HepG2 (cell line): ENCODE data around the gene OR2V2. TPM values are rescaled to one million over a fixed set of nuclear protein-coding genes. Genes with fewer than 3 reads are reported as not detected.

Experiments used
- BRD4 ChIP-seq: sonication (generic); formaldehyde crosslinking; IDR thresholded peaks from 2 replicates; pipeline ENCODE4 v1.4.0; 2020; ENCODE audit warnings: missing genetic modification reagents
- HHEX ChIP-seq: IDR thresholded peaks from 2 replicates; pipeline ENCODE4 v1.6.1; 2016; ENCODE audit warnings: control low read depth
- MLX ChIP-seq: IDR thresholded peaks from 2 replicates; pipeline ENCODE4 v1.6.1; 2016
- NRL ChIP-seq: sonication (generic); formaldehyde crosslinking; IDR thresholded peaks from 2 replicates; pipeline ENCODE4 v1.5.0; 2020; ENCODE audit warnings: missing genetic modification reagents, mild to moderate bottlenecking, moderate library complexity, borderline replicate concordance
- SMARCC2 ChIP-seq: fragments of 450-650 bp; IDR thresholded peaks from 2 replicates; pipeline ENCODE4 v1.6.1; 2017; ENCODE audit warnings: antibody characterized with exemption, mild to moderate bottlenecking
- TARDBP ChIP-seq: sonication (generic); formaldehyde crosslinking; IDR thresholded peaks from 2 replicates; pipeline ENCODE4 v1.8.0; 2022; ENCODE audit warnings: mild to moderate bottlenecking, missing genetic modification reagents
- TBX2 ChIP-seq: sonication (generic); formaldehyde crosslinking; IDR thresholded peaks from 2 replicates; pipeline ENCODE4 v1.5.0; 2020; ENCODE audit warnings: missing genetic modification reagents, mild to moderate bottlenecking, borderline replicate concordance
- TCF7L2 ChIP-seq: IDR thresholded peaks from 2 replicates; pipeline ENCODE4 v1.6.1; 2011; ENCODE audit warnings: mild to moderate bottlenecking, low read depth, low read length, moderate library complexity
- TRAFD1 ChIP-seq: sonication (generic); formaldehyde crosslinking; IDR thresholded peaks from 2 replicates; pipeline ENCODE4 v1.5.1; 2020; ENCODE audit warnings: missing genetic modification reagents, mild to moderate bottlenecking, borderline replicate concordance
- ZBTB26 ChIP-seq: IDR thresholded peaks from 2 replicates; pipeline ENCODE4 v1.6.1; 2016; ENCODE audit warnings: missing compliant biosample characterization, missing genetic modification reagents, borderline replicate concordance
- ZBTB4 ChIP-seq: sonication (generic); formaldehyde crosslinking; IDR thresholded peaks from 2 replicates; pipeline ENCODE4 v1.4.0; 2020; ENCODE audit warnings: missing genetic modification reagents, mild to moderate bottlenecking, borderline replicate concordance
- ZFYVE20 ChIP-seq: sonication (generic); formaldehyde crosslinking; IDR thresholded peaks from 2 replicates; pipeline ENCODE4 v1.8.0; 2023; ENCODE audit warnings: low read depth, mild to moderate bottlenecking, moderate library complexity, missing genetic modification reagents, borderline replicate concordance
- ZNF136 ChIP-seq: sonication (generic); formaldehyde crosslinking; IDR thresholded peaks from 2 replicates; pipeline ENCODE4 v1.8.1; 2022; ENCODE audit warnings: low read depth, mild to moderate bottlenecking, moderate library complexity, missing genetic modification reagents
- ZNF30 ChIP-seq: sonication (generic); formaldehyde crosslinking; IDR thresholded peaks from 2 replicates; pipeline ENCODE4 v1.5.0; 2020; ENCODE audit warnings: mild to moderate bottlenecking, missing genetic modification reagents
- ZNF552 ChIP-seq: sonication (generic); formaldehyde crosslinking; IDR thresholded peaks from 2 replicates; pipeline ENCODE4 v1.9.0; 2022; ENCODE audit warnings: missing genetic modification reagents, mild to moderate bottlenecking, borderline replicate concordance
- ZNF557 ChIP-seq: sonication (generic); formaldehyde crosslinking; IDR thresholded peaks from 2 replicates; pipeline ENCODE4 v1.4.0; 2020; ENCODE audit warnings: missing genetic modification reagents
- ZNF652 ChIP-seq: IDR thresholded peaks from 2 replicates; pipeline ENCODE4 v1.6.1; 2016; ENCODE audit warnings: low read depth, borderline replicate concordance
- ZNF75D ChIP-seq: sonication (generic); formaldehyde crosslinking; IDR thresholded peaks from 2 replicates; pipeline ENCODE4 v1.8.1; 2023; ENCODE audit warnings: missing genetic modification reagents, mild to moderate bottlenecking, borderline replicate concordance
- ZNF772 ChIP-seq: sonication (generic); formaldehyde crosslinking; IDR thresholded peaks from 2 replicates; pipeline ENCODE4 v1.5.0; 2020; ENCODE audit warnings: mild to moderate bottlenecking, missing genetic modification reagents
- ZNF83 ChIP-seq: sonication (generic); formaldehyde crosslinking; IDR thresholded peaks from 2 replicates; pipeline ENCODE4 v1.4.0; 2020; ENCODE audit warnings: missing genetic modification reagents, mild to moderate bottlenecking, borderline replicate concordance
- polyA plus RNA-seq, 8 experiments: library from polyadenylated mRNA; depleted of rRNA in 3 of 8; stranded (reverse) in 7 of 8; unstranded in 1 of 8; fragments of >200 nt; fragmentation: Illumina TruSeq in 4 of 8; extraction: Trizol in 4 of 8; gene quantifications; 2 replicates each; pipeline versions ENCODE4 v1.2.1 to v1.2.3, GENCODE V29; 2011 to 2016; ENCODE audit warnings: low read depth in 4 of 8, missing spikeins in 1 of 8, mixed read lengths in 1 of 8; ENCODE audit not compliant: insufficient read depth in 1 of 8
- total RNA-seq, 5 experiments: library from RNA; depleted of rRNA; stranded (reverse); fragments of >200 nt; fragmentation: Illumina TruSeq; extraction: Trizol; gene quantifications; 2 replicates each; pipeline ENCODE4 v1.2.3, GENCODE V29; 2016; ENCODE audit warnings: low read depth in 1 of 5

Gene OR2V2
- total and polyA plus RNA-seq, 2 of the 13 experiments (the other 11 are each of a cell fraction or from before 2014, with no cell fraction given) = not detected

GRCh38 chr5:181190711-181191525 lies 43.5 kb downstream of the OR2V2 start (continued):
- TF ChIP-seq TRAFD1 (CRISPR knock-in tag) = no peak
- no peak for TF ChIP-seq HHEX (CRISPR knock-in tag)
- no peak; the same call in 1 of the 2 replicates for TF ChIP-seq ZNF557 (CRISPR knock-in tag)
- no peak for TF ChIP-seq MLX (CRISPR knock-in tag)
- no peak for TF ChIP-seq ZNF136
- no peak for TF ChIP-seq ZNF75D (CRISPR knock-in tag)
- no peak for TF ChIP-seq TCF7L2
- TF ChIP-seq TARDBP (CRISPR knock-in tag) = no peak
- TF ChIP-seq ZNF772 (CRISPR knock-in tag) = no peak; the same call in 1 of the 2 replicates
- TF ChIP-seq ZNF552 (CRISPR knock-in tag) = 0 out of 2 replicates have a peak, but pooled peaks have one; percentile 42
- no peak for TF ChIP-seq ZNF30 (CRISPR knock-in tag)
- peak; percentile 16; the same call in 1 of the 2 replicates for TF ChIP-seq BRD4 (CRISPR knock-in tag)
- no peak for TF ChIP-seq ZNF83 (CRISPR knock-in tag)
- TF ChIP-seq SMARCC2 = no peak
- TF ChIP-seq ZFYVE20 (CRISPR knock-in tag) = no peak
- no peak; the same call in 1 of the 2 replicates for TF ChIP-seq TBX2
- TF ChIP-seq ZNF652 (CRISPR knock-in tag) = no peak
- peak; percentile 5; the same call in 1 of the 2 replicates for TF ChIP-seq NRL (CRISPR knock-in tag)
- TF ChIP-seq ZBTB26 (CRISPR knock-in tag) = no peak
- TF ChIP-seq ZBTB4 (CRISPR knock-in tag) = no peak
